ENCODE data around the gene ADAT3. TPM values are rescaled to one million over a fixed set of nuclear protein-coding genes. Genes with fewer than 3 reads are reported as not detected.

Gene ADAT3
- total RNA-seq, 3 donors from 2014 or later = 7.3 to 7.8 (median 7.7) TPM

DNA sequence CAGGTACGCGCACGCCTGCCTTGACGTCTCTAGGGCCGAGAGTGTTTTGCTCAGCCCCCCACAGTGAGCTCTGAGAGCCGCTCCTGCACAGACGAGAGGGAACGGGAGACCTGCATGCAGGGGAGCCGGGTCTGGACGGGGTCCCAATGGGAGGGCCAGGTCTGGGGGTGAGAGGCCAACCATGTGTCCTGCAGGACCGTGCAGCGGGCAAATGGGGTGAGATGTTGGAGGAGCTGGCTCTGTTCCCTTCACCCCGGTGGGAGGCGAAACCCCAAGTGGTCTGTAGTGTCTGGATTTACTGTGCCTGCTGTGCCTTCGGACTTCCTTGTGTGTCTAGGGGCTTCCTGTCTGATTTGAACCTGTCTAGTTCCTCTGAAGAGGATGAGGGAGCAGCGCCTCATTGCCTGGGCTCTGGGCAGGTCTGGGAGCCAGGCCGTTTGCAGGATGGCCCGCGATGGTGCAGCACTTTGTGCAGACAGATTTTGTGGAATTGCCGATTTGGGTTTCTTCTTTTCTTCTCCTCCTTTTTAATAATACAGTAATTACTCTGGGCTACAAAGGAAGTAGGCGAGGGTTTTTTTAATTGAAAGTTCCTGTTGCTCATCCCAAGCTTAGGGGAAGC, 37.8 kb downstream of the ADAT3 start:
- ATAC-seq (no peak), DNase-seq (no peak)
- H3K36me3 Mint-ChIP-seq (ENCODE audit: insufficient read depth) = no peaks in the 10 kb centered on the region
- peaks cover 33% of the 10 kb centered on the region for H3K4me1 Mint-ChIP-seq (ENCODE audit: low read depth)
- H3K9me3 Mint-ChIP-seq = no peaks in the 10 kb centered on the region
- peak overlapping the region; percentile 90 for H3K4me3 Mint-ChIP-seq
- no peaks in the 10 kb centered on the region for H3K27me3 Mint-ChIP-seq (ENCODE audit: low read depth)

DNA sequence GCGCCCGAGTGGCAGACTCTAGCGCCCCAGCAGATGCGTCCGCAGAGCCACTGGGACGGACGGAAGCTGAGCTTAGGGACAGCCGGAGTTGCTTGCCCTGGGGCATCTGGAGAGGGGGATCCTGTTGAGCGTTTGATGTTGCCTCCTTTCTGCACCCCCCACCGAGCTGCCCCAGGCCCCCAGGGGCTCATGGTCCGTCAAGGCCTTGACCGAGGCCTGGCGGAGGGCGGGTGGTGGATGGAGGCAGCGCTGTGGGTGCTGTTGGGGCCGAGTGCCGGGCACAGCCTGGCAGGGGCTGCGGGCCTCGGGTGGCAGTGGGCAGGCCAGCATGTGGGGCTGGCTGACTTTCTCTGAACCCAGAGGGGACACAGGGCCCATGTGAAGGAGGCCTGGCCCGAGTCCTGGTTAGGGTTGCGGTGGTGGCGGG, 38.5 kb downstream of the ADAT3 start:
- Mint-ChIP-seq H3K4me3 (peak overlapping the region; percentile 90), H3K9me3 (no peaks in the 10 kb centered on the region), H3K4me1 (ENCODE audit: low read depth) (peaks cover 36% of the 10 kb centered on the region), H3K27me3 (ENCODE audit: low read depth) (no peaks in the 10 kb centered on the region), H3K36me3 (ENCODE audit: insufficient read depth) (no peaks in the 10 kb centered on the region)
- ATAC-seq (no peak), DNase-seq (no peak)

DNA sequence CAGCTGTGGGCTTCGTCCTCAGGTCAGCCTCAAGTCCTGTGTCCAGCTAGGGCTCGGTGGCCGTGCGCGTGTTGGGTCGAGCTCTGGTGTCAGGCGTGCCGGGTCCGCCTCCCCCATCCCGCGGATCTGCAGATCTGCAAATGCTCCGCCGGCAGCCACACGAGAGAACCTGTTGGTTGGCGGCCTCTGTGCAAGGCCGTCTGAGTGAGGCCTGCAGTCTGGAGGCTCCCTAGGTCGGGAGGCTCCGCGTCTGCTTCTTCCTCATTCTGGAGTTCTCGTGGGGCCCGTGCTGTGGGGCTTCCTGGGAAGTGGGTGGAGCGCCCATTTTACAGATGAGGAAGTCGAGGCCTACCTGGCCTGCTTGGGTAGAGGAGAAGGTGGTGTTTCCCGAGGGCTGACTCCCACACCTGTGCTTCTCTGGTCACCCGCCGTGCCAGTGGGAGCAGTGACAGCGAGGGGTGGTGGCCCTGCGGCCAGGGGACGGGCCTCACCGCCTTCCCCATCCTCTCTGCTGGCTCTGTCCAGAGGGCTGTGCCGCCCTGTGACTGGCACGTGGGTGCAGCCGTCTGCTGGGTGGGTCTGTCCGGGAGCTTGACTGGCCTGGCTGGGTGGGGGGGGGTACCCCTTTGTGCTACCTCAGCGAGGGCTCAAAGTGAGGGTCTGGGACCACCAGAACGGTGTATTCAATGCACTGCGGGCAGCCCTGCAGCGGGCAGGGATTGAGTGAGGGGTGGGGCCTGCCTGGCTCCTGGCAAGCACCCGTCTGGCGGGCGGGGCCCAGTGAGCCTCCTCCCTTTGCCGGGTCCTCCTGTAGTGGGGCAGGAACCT, 39.1 kb downstream of the ADAT3 start:
- H3K4me1 Mint-ChIP-seq (ENCODE audit: low read depth) = peaks cover 42% of the 10 kb centered on the region
- no peaks in the 10 kb centered on the region for H3K36me3 Mint-ChIP-seq (ENCODE audit: insufficient read depth)
- peak overlapping the region; percentile 90 for H3K4me3 Mint-ChIP-seq
- no peaks in the 10 kb centered on the region for H3K9me3 Mint-ChIP-seq
- ATAC-seq = no peak
- no peaks in the 10 kb centered on the region for H3K27me3 Mint-ChIP-seq (ENCODE audit: low read depth)
- no peak for DNase-seq

DNA sequence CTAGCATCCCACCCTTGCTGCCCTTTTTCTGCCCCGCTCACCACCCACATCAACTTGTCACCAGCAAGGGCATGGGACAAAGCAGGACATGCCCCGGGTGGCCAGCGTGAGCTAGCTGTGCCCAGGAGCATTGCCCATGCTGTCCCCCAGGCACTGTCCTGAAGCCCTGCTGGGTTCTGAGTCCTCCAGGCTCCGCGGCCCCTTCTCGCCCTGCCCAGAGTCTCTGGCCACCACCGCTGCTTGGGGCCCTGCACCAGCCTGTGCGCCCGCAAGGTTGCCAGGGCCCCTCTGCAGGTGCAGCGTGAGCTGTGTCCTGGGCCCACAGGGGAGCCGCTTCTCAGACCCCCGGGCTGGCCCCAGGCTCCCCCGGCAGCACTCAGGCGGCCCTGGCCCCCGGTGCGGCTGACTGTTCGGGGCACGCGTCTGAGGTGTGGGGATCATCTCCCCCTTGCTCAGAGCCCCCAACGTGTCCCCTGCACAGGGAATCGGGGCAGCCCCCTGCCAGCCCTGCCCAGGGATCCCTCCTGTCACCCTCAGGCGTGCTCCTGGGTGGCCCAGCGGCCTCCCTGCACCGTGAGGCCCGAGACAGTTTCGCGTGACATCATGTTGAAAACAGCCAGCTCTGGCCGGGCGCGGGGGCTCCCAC, 39.8 kb downstream of the ADAT3 start:
- DNase-seq (no peak), ATAC-seq (no peak)
- Mint-ChIP-seq H3K27me3 (ENCODE audit: low read depth) (no peaks in the 10 kb centered on the region), H3K4me1 (ENCODE audit: low read depth) (peaks cover 40% of the 10 kb centered on the region), H3K9me3 (no peaks in the 10 kb centered on the region), H3K4me3 (no peak overlapping the region), H3K36me3 (ENCODE audit: insufficient read depth) (no peaks in the 10 kb centered on the region)

DNA sequence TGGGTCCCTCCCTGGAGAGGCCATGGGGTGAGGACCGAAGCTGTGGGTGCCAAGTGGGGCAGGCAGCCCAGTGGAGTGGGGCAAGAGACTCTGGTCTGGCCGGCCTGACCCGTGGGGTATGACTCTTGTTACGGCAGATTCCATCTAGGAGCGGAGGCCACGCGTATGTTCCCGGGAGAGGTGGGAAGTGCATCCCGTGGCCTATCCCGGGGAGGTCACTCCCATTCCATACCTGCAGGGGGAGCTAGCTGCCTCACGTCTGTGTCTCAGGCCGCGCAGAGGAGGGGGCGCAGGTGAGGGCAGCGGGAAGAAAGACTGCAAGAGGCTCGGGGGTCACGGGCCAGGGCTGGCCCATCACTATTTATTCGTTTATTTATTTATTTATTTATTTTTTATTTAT, 40.7 kb downstream of the ADAT3 start:
- DNase-seq = no peak
- no peak for ATAC-seq
- Mint-ChIP-seq H3K4me1 (ENCODE audit: low read depth) (peaks cover 36% of the 10 kb centered on the region), H3K27me3 (ENCODE audit: low read depth) (no peaks in the 10 kb centered on the region), H3K9me3 (no peaks in the 10 kb centered on the region), H3K36me3 (ENCODE audit: insufficient read depth) (no peaks in the 10 kb centered on the region), H3K4me3 (no peak overlapping the region)

DNA sequence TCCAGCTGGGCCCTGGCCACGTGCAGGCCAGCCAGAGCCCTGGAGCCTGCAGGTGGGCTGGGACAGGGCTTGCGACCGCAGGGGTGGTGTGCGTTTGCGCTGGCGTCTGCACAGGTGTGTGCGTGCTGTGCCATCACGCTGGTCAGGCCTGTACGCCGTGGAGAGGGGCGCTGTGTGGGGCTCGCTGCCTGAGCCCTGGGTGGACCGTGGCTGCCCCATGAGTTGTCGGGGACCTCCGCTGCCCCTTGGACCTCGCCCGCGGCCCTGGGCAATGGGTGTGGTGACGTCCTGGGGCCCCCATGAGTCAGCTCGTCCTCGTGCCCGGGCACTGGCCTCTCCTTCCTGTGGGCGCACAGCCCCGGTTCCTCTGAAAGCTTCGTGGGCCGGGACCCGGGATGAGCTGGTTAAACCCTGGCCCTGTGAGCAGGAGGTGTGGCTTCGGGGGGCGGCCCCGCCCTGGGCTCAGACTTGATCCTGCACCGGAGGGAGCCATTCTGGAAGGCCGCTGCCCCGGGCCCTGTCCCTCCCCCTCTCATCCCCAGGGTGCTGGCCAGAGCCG, 42.5 kb downstream of the ADAT3 start:
- Mint-ChIP-seq H3K4me1 (ENCODE audit: low read depth) (peaks cover 38% of the 10 kb centered on the region), H3K27me3 (ENCODE audit: low read depth) (no peaks in the 10 kb centered on the region), H3K4me3 (no peak overlapping the region), H3K36me3 (ENCODE audit: insufficient read depth) (peaks cover 2% of the 10 kb centered on the region), H3K9me3 (no peaks in the 10 kb centered on the region)
- ATAC-seq = no peak
- no peak for DNase-seq

DNA sequence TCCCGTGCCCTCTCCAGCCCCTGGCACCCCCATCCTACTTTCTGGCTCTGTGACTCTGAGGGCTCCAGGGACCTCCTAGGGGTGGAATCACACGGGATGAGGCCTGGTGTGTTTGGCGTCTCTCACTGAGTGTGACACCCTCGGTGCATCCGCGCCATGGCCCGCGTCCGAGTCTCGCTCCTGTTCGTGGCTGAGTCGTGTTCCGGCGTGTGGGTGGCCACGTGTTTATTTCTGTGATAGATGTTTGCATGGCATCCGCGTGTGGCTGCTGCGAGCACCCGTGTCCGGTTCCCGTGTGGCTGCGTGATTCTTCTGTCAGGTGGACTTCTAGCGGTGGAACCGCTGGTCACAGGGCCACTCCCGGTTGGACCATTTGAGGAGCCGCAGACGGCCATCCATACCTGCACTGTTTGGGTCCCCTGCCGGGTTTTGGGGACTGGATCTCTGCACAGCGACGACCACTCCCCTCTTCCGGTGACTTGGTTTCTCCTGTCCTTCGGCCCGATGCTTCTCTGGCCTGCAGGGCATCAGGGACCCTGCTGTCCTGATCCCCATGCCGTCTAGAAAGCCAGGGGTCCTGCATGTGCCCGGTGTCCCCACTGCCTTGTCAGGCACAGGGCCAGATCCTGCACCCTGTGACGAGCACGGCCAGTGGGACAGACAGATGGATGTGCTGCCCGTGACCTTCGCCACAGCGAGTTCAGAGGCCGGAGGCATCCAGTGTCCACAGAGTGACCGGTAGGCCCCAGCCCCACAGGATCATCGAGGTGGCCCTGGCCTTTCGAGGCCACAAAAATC, 44.3 kb downstream of the ADAT3 start:
- no peak overlapping the region for H3K4me3 Mint-ChIP-seq
- no peaks in the 10 kb centered on the region for H3K9me3 Mint-ChIP-seq
- H3K36me3 Mint-ChIP-seq (ENCODE audit: insufficient read depth) = peaks cover 2% of the 10 kb centered on the region
- ATAC-seq (no peak), DNase-seq (no peak)
- peaks cover 22% of the 10 kb centered on the region for H3K4me1 Mint-ChIP-seq (ENCODE audit: low read depth)
- H3K27me3 Mint-ChIP-seq (ENCODE audit: low read depth) = no peaks in the 10 kb centered on the region

DNA sequence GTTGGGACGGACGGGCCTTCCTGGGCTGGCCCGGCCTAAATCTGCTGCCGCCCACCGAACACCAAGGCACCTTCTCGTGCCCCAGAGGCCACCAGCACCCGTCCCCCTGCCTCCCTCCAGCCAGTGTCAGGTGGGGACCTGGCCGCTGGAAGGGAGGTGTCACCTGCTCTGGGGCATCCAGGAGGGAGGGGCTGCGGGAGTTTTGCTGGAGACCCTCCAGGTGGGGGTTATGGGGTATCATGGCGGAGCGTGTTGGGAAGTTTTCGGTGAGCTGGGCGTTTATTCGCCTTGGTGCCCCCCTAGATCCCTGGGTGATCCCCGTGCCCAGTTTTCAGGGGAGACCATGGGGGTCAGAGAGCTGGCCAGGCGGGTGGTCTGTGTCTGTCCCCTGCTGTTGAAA, 45.4 kb downstream of the ADAT3 start:
- H3K4me1 Mint-ChIP-seq (ENCODE audit: low read depth) = peaks cover 20% of the 10 kb centered on the region
- DNase-seq = no peak
- H3K36me3 Mint-ChIP-seq (ENCODE audit: insufficient read depth) = peaks cover 2% of the 10 kb centered on the region
- H3K9me3 Mint-ChIP-seq = no peaks in the 10 kb centered on the region
- H3K27me3 Mint-ChIP-seq (ENCODE audit: low read depth) = no peaks in the 10 kb centered on the region
- ATAC-seq = no peak
- H3K4me3 Mint-ChIP-seq = no peak overlapping the region

DNA sequence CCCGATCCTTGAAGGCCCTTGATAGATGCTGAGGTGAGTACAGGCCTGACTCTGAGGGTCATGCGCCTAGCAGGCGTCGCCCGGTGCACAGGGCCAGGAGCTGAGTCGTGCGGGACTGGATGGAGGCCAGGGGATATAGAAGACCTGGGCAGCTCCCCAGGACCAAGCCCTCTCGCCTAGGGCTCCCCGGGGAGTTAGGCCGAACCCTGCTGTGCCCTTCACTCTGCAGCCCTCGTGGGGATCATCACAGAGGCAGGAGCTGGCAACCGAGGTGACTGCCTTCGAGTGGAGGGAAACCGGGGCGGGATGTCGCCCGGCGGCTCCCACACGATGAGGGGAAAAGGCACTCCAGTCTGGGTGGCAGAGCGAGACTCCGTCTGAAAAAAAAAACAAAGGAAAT, 47.4 kb downstream of the ADAT3 start:
- Mint-ChIP-seq H3K36me3 (ENCODE audit: insufficient read depth) (peaks cover 2% of the 10 kb centered on the region), H3K4me1 (ENCODE audit: low read depth) (peaks cover 19% of the 10 kb centered on the region)
- no peak for ATAC-seq

DNA sequence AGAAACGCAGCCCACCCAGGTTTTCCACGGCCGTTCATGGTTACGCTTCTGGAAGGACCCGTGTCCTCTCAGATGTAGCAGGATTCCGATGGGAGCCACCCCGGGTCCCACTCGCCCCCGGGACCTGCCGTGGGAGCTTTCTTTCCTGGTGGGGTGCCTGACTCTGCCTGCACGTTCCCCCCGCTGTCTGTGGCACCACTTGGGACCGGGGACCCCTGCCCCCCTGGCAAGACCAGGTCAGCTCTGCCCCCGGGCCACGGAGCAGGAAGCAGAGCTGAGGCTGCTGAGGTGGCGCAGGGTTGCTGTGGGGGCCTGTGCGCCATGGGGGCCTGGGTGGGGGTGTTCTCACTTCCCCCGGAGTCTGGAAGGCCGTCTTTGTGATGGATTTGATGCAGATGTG, 47.8 kb downstream of the ADAT3 start:
- peaks cover 2% of the 10 kb centered on the region for H3K36me3 Mint-ChIP-seq (ENCODE audit: insufficient read depth)
- no peak for DNase-seq
- H3K4me1 Mint-ChIP-seq (ENCODE audit: low read depth) = peaks cover 19% of the 10 kb centered on the region
- H3K9me3 Mint-ChIP-seq = no peaks in the 10 kb centered on the region
- no peak for ATAC-seq
- no peaks in the 10 kb centered on the region for H3K27me3 Mint-ChIP-seq (ENCODE audit: low read depth)
- H3K4me3 Mint-ChIP-seq = no peak overlapping the region

More for the DNA sequence above, 47.4 kb downstream of the ADAT3 start:
- H3K9me3 Mint-ChIP-seq = no peaks in the 10 kb centered on the region
- H3K27me3 Mint-ChIP-seq (ENCODE audit: low read depth) = no peaks in the 10 kb centered on the region
- H3K4me3 Mint-ChIP-seq = no peak overlapping the region
- DNase-seq = no peak

DNA sequence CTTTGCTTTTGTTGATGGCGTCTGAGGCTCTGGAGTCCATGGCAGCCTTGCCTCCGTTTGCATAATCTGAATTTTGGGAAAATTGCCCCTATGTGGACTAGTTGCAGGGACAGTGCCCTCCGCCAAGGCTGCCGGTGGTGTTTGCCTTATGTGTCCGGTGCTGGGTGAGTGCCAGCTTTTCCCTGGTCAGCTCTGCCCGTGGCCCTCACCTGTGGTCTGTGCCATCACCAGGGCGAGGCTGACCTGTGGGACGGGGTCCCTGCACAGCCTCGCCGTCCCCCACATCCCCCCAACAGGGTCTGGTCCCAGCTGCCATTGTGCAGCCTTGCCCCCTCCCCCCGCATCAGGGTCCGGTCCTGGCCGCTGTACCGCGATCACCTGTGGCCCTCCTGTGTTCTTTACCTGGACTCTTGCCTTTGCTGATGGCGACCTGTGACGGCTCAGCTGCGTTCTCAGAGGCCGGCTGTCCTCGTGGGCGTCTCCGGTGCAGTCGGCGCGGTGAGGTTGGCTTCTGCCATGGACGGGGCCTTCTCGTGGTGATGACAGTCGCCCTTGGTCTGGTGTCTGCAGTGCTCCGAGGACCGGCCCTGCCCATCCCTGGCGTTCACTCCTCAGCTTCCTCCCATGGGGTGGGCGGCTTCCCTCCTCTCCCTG, 48.4 kb downstream of the ADAT3 start:
- Mint-ChIP-seq H3K4me3 (no peak overlapping the region), H3K36me3 (ENCODE audit: insufficient read depth) (peaks cover 2% of the 10 kb centered on the region), H3K9me3 (no peaks in the 10 kb centered on the region), H3K4me1 (ENCODE audit: low read depth) (peaks cover 17% of the 10 kb centered on the region), H3K27me3 (ENCODE audit: low read depth) (no peaks in the 10 kb centered on the region)
- DNase-seq (no peak), ATAC-seq (no peak)

DNA sequence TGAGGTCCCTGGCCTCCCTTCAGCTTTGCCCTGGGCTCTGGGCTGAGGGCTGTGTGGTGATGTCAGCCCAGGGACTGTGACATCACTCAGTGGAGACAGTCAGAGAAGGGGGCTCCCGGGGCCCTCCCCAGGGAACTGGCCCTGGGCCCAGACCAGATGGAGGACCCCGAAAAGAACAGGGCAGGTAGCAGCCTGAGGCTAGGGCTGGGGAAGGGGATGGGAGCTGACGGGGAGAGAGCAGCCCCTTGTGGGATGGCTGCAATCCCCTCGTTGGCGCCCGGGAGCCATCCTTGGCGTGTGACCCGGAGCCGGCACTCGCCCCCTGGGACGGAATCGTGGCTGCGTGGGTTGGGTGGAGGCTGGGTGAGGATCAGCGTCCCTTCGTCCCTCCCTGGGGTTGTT, 49.3 kb downstream of the ADAT3 start:
- Mint-ChIP-seq H3K27me3 (ENCODE audit: low read depth) (no peaks in the 10 kb centered on the region), H3K4me1 (ENCODE audit: low read depth) (peaks cover 11% of the 10 kb centered on the region), H3K9me3 (no peaks in the 10 kb centered on the region), H3K36me3 (ENCODE audit: insufficient read depth) (peaks cover 2% of the 10 kb centered on the region), H3K4me3 (no peak overlapping the region)
- ATAC-seq (no peak), DNase-seq (no peak)

DNA sequence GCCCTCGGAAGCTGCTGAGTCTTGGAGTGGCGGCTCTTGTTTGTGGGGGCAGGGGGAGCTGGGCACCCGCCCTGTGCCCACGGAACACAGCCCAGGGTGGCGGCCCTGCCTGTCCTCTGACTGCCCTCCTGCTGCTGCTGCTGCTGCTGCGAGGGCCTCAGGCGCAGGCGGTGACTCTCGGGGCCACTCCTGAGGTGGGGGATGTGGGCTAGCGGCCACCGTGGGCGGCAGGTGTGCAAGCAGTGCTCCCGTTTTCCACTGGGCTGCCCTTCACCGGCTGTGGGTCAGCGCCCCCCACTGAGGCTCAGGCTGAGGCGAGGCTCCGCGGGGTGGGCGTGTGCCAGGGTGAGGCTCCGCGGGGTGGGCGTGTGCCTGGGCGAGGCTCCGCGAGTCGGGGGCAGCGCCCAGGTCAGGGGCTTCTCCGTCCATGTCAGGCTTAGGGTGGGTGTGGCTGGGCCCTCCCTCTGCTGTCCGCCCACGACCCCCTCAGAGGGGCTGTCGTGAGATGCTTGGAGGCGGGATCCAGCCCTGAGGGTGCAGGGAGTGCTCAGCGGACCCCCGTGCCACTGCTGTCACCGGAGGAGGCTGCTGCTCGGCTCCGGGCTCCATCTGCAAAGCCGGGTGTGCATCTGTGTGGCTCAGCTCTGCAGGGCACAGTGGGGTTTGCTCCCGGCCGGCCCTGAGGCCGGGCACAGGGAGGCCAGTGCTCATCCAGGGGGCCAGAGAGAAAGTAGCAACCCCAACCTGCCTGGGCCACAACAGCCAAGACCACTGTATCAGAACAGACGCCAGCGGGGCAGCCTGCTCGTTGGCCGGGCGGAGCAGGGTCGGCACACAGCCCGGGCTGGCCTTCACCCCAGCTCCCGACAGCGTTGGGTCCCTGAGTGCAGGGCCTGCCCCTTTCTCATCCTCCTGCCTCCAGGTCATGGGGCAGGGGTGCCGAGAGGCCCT, 50.2 kb downstream of the ADAT3 start:
- Mint-ChIP-seq H3K27me3 (ENCODE audit: low read depth) (no peaks in the 10 kb centered on the region), H3K4me1 (ENCODE audit: low read depth) (peaks cover 11% of the 10 kb centered on the region), H3K36me3 (ENCODE audit: insufficient read depth) (peaks cover 2% of the 10 kb centered on the region), H3K4me3 (no peak overlapping the region), H3K9me3 (no peaks in the 10 kb centered on the region)
- ATAC-seq = no peak
- DNase-seq = no peak

All from activated T-cell treated with anti-CD3 and anti-CD28 coated beads, Interleukin-2, amount 50 U/mL, for 4 hours (primary cell).